Activated T-helper 17 cell treated with anti-CD3 and anti-CD28 coated beads, Interleukin-2, amount 50 U/mL, for 72 hours (primary cell): ENCODE measurements around the gene TSPEAR. TPM values are rescaled to one million over a fixed set of nuclear protein-coding genes. Genes with fewer than 3 reads are reported as not detected.

Experiments
- ATAC-seq: fragments of 150-1000 bp; cut with Tn5 transposase; replicated peaks from 2 replicates; pipeline ENCODE4 v1.10.0; 2021; ENCODE audit warnings: mild to moderate bottlenecking, moderate library complexity
- H3K27ac Mint-ChIP-seq: one replicate; pipeline ENCODE4 v1.8.0; 2022; ENCODE audit warnings: mixed read lengths
- H3K27me3 Mint-ChIP-seq: one replicate; pipeline ENCODE4 v1.8.0; 2022; ENCODE audit warnings: mixed read lengths
- H3K36me3 Mint-ChIP-seq: one replicate; pipeline ENCODE4 v1.8.0; 2022; ENCODE audit warnings: low read depth, mild to moderate bottlenecking, mixed read lengths
- H3K4me1 Mint-ChIP-seq: one replicate; pipeline ENCODE4 v1.8.0; 2022; ENCODE audit warnings: mixed read lengths
- H3K4me3 Mint-ChIP-seq: one replicate; pipeline ENCODE4 v1.8.0; 2022; ENCODE audit warnings: mild to moderate bottlenecking, mixed read lengths
- H3K9me3 Mint-ChIP-seq: one replicate; pipeline ENCODE4 v1.8.0; 2022; ENCODE audit warnings: mixed read lengths
- total RNA-seq, 2 donors: library from RNA; stranded (reverse); gene quantifications; one replicate each; pipeline ENCODE4 v1.2.3, GENCODE V29; 2022

Gene TSPEAR
- total RNA-seq, 2 donors from 2014 or later = 0.08 TPM; not detected in 1

DNA sequence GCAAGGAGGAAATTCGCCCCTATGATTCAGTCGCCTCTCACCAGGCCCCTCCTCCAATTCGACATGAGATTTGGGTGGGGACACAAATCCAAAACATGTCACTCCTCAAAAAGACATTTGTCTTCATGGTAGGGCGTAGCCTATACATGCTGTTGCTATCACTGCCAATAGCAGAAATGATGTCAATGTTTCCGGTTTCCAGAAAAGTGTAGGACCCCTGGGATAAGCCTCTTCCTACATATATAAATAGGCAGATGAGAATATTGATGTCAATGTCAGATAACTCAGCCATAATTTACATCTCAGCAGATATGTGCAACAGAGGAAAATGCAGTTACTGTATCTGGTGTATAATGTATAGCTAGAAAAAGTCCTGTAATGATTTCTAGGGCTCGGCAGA, 239.4 kb downstream of the TSPEAR start:
- Mint-ChIP-seq H3K4me3 (no peak overlapping the region), H3K27me3 (no peaks in the 10 kb centered on the region), H3K27ac (no peak overlapping the region), H3K36me3 (no peaks in the 10 kb centered on the region), H3K4me1 (no peaks in the 10 kb centered on the region), H3K9me3 (no peaks in the 10 kb centered on the region)
- no peak for ATAC-seq

DNA sequence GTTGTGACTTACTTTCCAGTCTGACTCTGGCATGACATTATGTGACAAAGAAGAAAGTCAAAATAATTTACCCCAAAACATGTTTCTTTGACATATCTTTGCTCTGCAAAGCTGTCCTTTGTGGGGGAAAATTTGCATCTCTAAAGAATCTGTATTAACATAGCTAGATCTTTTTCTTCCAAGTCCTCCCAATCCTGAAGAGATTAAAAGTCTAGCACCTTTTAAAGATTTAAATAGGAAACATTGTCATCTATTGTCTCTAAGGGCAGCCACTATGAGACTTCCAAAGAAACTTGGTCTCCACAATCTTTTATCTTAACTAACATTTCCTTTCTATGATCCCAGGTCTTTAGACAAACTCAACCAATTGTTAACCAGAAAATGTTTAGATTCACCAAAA, 240.0 kb downstream of the TSPEAR start:
- no peak for ATAC-seq
- Mint-ChIP-seq H3K4me1 (no peaks in the 10 kb centered on the region), H3K9me3 (no peaks in the 10 kb centered on the region), H3K27ac (no peak overlapping the region), H3K36me3 (no peaks in the 10 kb centered on the region), H3K27me3 (no peaks in the 10 kb centered on the region), H3K4me3 (no peak overlapping the region)

DNA sequence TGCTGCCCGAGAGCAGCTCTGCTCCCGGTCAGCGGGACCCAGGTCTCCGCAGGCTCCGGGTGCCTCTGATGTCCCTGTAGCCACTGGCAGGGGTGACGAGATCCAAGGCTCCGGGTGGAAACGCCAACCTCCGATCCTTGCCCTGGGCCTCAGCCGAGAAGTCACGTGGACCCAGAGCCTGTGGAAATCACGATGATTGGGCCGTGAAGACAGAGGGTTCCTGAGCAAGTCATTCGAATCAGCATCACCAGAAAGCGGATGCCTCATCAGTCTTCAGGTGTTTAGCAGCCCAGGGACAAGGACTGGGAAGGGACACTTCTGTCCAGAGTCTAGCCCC, 243.5 kb downstream of the TSPEAR start:
- Mint-ChIP-seq H3K4me1 (no peaks in the 10 kb centered on the region), H3K36me3 (no peaks in the 10 kb centered on the region), H3K27ac (no peak overlapping the region), H3K27me3 (no peaks in the 10 kb centered on the region), H3K4me3 (no peak overlapping the region), H3K9me3 (no peaks in the 10 kb centered on the region)
- ATAC-seq = no peak

DNA sequence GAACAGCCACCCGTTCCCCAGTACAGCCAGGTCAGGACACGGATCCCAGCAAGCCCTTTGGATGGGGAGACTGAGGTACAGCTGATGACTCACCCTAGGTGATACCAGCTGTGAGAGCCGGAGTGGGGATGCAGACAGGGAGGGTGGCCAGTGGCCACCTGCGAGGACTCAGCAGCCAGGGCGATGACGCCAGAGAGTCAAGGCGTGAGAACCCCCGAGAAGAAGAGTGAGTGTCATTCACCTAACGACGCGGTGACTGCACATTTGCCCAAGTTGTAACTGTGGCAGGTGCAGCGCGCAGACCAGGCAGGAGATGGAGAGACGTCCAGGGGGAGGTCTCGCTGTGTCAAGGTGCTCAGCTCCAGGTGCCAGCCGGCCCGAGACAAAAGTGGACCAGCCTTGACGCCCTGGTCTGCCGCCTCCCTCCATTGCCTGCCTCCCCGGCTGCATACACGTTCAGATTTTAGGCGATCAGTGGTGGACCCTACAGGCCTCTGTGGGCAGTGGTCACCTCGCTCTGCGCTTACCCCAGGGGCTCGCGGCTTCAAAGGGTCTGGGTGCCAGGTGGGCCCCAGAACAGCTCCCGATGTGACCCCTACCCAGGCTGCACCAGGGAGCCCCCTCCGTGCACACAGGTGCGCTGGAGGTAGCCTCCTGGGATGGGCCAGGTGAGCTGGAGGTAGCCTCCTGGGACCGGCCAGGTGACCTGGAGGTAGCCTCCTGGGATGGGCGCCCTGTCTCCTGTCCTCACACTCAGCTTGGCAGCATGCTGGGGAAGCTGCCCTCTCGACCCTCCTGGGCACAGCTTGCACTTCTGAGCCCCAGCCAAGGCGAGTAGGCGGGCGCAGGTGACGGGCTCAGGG, 244.1 kb downstream of the TSPEAR start:
- ATAC-seq = no peak
- Mint-ChIP-seq H3K4me1 (no peaks in the 10 kb centered on the region), H3K9me3 (no peaks in the 10 kb centered on the region), H3K27me3 (no peaks in the 10 kb centered on the region), H3K36me3 (no peaks in the 10 kb centered on the region), H3K4me3 (no peak overlapping the region), H3K27ac (no peak overlapping the region)

DNA sequence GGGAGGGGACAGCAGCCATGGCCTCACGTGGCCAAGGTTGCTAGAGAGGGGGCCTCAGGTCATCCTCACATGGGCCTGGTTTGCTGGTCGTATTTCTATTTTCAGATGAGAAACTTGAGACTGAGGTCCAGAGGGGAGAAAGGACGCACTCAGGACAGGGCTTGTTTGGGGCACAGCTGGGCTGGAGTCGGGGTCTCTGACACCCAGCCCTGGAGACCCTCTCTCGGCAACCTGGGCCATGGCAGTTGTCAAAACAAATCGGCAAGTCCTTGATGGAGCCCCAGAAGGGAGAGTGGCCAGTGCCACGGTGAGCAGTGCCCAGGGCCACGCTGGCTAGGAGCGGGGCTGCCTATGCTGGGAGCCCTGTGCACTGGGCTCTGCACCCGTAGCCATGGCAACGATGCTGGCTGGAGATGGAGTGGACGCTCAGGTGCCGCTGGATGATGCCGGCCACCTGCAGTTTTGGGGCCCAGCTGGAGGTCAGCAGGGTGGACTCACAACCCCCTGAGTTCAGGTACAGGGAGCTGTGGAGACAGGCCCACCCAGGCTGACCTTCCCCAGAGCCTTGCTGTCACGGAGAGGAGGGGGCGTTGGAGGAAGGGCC, 244.9 kb downstream of the TSPEAR start:
- Mint-ChIP-seq H3K27ac (no peak overlapping the region), H3K36me3 (no peaks in the 10 kb centered on the region), H3K27me3 (no peaks in the 10 kb centered on the region), H3K4me3 (no peak overlapping the region), H3K4me1 (no peaks in the 10 kb centered on the region), H3K9me3 (no peaks in the 10 kb centered on the region)
- ATAC-seq = no peak

DNA sequence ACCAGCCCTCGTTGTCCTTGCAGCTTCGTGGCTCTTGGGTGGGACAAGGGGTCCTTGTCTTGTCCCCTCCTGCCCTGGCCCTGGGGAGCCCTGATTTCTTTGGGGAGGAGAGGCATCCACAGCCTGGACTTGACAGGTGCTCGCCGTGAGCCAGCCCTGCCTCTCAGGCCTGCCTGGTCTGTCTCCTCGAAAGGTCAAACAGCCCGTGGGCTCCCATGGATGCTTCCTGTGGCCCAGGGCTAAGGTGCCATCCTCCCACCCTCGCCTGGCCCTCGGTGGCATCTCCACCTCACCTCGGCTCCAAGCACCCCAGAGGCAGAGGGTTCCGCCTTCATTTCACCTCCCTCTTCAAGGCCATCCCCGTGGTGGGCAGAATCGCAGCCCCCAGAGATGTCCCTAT, 247.0 kb downstream of the TSPEAR start:
- ATAC-seq = no peak
- H3K4me3 Mint-ChIP-seq = no peak overlapping the region
- no peaks in the 10 kb centered on the region for H3K27me3 Mint-ChIP-seq
- H3K9me3 Mint-ChIP-seq = no peaks in the 10 kb centered on the region
- no peaks in the 10 kb centered on the region for H3K36me3 Mint-ChIP-seq
- H3K27ac Mint-ChIP-seq = no peak overlapping the region
- H3K4me1 Mint-ChIP-seq = no peaks in the 10 kb centered on the region

DNA sequence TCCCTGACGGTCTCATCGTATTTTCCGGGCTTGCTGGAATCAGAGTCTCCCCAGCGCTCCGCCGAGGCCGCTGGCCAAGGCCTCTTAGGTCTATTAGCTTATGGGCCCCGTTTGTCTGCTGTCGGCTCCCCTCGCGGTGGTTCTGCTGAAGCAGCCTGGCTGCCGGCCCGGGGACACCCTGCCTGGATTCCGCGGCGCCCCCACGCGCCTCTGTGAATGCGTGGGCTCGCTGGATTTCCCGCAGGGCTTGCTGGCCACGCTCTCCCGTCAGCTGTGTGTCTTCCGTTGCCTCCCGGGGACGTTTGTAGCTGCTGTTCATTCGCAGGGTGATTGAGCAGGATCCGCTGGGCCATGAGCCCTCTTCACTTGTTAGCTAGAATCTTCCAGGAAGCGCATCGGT, 247.6 kb downstream of the TSPEAR start:
- Mint-ChIP-seq H3K36me3 (no peaks in the 10 kb centered on the region), H3K9me3 (no peaks in the 10 kb centered on the region), H3K4me1 (no peaks in the 10 kb centered on the region), H3K4me3 (no peak overlapping the region), H3K27me3 (no peaks in the 10 kb centered on the region), H3K27ac (no peak overlapping the region)
- no peak for ATAC-seq

DNA sequence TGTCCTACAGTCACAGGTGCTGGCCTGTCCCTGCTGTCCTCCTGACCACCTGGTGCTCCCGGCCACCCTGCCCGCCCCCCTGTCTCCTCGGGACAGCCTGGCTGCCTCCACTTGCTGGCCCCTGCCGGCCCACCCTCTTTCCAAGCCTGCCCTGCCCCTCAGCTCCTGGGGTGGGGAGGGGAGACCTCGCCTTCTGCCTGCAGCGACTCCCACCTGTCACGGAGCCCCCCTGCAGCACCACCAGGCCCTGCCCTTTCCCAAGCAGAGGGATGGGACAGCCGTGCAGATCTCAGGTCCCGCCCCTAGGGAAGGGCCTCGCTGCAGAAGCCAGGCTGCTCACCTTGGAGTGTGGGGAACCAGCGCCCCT, 248.6 kb downstream of the TSPEAR start:
- no peak for ATAC-seq
- Mint-ChIP-seq H3K36me3 (no peaks in the 10 kb centered on the region), H3K27me3 (no peaks in the 10 kb centered on the region), H3K9me3 (no peaks in the 10 kb centered on the region), H3K27ac (no peak overlapping the region), H3K4me3 (no peak overlapping the region), H3K4me1 (no peaks in the 10 kb centered on the region)

- Mint-ChIP-seq H3K9me3 (no peaks in the 10 kb centered on the region), H3K4me1 (no peaks in the 10 kb centered on the region), H3K27me3 (no peaks in the 10 kb centered on the region), H3K36me3 (no peaks in the 10 kb centered on the region), H3K4me3 (no peak overlapping the region), H3K27ac (no peak overlapping the region)
- ATAC-seq = no peak
Observed at GRCh38 chr21:44462086-44462833, 249.1 kb downstream of the TSPEAR start.

- Mint-ChIP-seq H3K4me3 (no peak overlapping the region), H3K27me3 (no peaks in the 10 kb centered on the region), H3K36me3 (no peaks in the 10 kb centered on the region), H3K27ac (no peak overlapping the region), H3K9me3 (no peaks in the 10 kb centered on the region), H3K4me1 (no peaks in the 10 kb centered on the region)
- ATAC-seq = no peak
Observed at GRCh38 chr21:44461464-44462001, 249.8 kb downstream of the TSPEAR start.

DNA sequence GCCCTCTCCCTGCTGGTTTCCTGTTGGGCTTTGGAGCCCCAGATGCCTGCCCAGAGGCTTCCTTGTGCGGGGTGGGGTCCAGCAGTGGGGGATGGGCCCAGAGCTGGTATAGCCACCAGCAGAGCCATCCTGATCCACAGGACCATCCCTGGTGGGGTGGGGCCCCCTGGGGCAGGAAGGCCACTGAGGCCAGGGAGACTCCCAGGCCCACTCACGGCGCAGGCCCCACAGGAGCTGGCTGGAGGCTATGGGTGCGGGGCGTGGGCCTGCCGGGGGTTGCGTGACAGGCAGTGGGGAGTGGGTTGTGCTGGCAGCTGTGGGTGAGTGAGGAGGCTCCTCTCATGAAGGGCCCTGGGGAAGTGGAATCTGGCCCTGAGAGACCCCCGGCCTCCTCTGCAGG, 250.4 kb downstream of the TSPEAR start:
- Mint-ChIP-seq H3K36me3 (no peaks in the 10 kb centered on the region), H3K9me3 (no peaks in the 10 kb centered on the region), H3K27ac (no peak overlapping the region), H3K27me3 (no peaks in the 10 kb centered on the region), H3K4me3 (no peak overlapping the region), H3K4me1 (no peaks in the 10 kb centered on the region)
- ATAC-seq = no peak

GRCh38 chr21:44460441-44460755, 251.0 kb downstream of the TSPEAR start:
- Mint-ChIP-seq H3K9me3 (no peaks in the 10 kb centered on the region), H3K4me3 (no peak overlapping the region), H3K27ac (no peak overlapping the region), H3K36me3 (no peaks in the 10 kb centered on the region), H3K27me3 (no peaks in the 10 kb centered on the region), H3K4me1 (no peaks in the 10 kb centered on the region)
- ATAC-seq = no peak

- H3K27ac Mint-ChIP-seq = no peak overlapping the region
- H3K36me3 Mint-ChIP-seq = no peaks in the 10 kb centered on the region
- H3K9me3 Mint-ChIP-seq = no peaks in the 10 kb centered on the region
- H3K27me3 Mint-ChIP-seq = no peaks in the 10 kb centered on the region
- no peaks in the 10 kb centered on the region for H3K4me1 Mint-ChIP-seq
- no peak for ATAC-seq
- no peak overlapping the region for H3K4me3 Mint-ChIP-seq
Observed at GRCh38 chr21:44459712-44460440, 251.5 kb downstream of the TSPEAR start.

GRCh38 chr21:44458971-44459711, 252.2 kb downstream of the TSPEAR start:
- no peak for ATAC-seq
- H3K27me3 Mint-ChIP-seq = no peaks in the 10 kb centered on the region
- H3K36me3 Mint-ChIP-seq = no peaks in the 10 kb centered on the region
- H3K9me3 Mint-ChIP-seq = no peaks in the 10 kb centered on the region
- no peak overlapping the region for H3K4me3 Mint-ChIP-seq
- H3K4me1 Mint-ChIP-seq = no peaks in the 10 kb centered on the region
- H3K27ac Mint-ChIP-seq = no peak overlapping the region
